Adipocyte (in vitro differentiated cells): ENCODE data around the gene KDM6A.
"Not testable (repeated sequence)": the region's sequence is repeated elsewhere in the genome, so short reads cannot be mapped to it uniquely, and the experiment has no call there.

Experiments used
- DNase-seq: peaks from one replicate; pipeline ENCODE4 v3.0.0-alpha.2; 2015; ENCODE audit warnings: low read depth
- H3K27me3 ChIP-seq: replicated peaks from 2 replicates; pipeline ENCODE4 v1.7.0; 2013; ENCODE audit warnings: mild to moderate bottlenecking, low read length, moderate library complexity; ENCODE audit not compliant: control insufficient read depth, insufficient read depth
- H3K36me3 ChIP-seq: 2 replicates; pipeline ENCODE4 v1.7.0; 2013; ENCODE audit warnings: low read length, mild to moderate bottlenecking, moderate library complexity; ENCODE audit not compliant: control insufficient read depth, insufficient read depth, severe bottlenecking
- H3K4me1 ChIP-seq: 2 replicates; pipeline ENCODE4 v1.7.0; 2013; ENCODE audit warnings: mild to moderate bottlenecking, low read length, moderate library complexity; ENCODE audit not compliant: control insufficient read depth, insufficient read depth
- H3K4me3 ChIP-seq: 2 replicates; pipeline ENCODE4 v1.7.0; 2013; ENCODE audit warnings: mild to moderate bottlenecking, low read length, moderate library complexity
- H3K9ac ChIP-seq: 2 replicates; pipeline ENCODE4 v1.7.0; 2013; ENCODE audit warnings: mild to moderate bottlenecking, low read length, moderate library complexity
- H3K9me3 ChIP-seq: 2 replicates; pipeline ENCODE4 v1.7.0; 2013; ENCODE audit warnings: mild to moderate bottlenecking, low read length, moderate library complexity; ENCODE audit not compliant: control insufficient read depth

Gene KDM6A

DNA sequence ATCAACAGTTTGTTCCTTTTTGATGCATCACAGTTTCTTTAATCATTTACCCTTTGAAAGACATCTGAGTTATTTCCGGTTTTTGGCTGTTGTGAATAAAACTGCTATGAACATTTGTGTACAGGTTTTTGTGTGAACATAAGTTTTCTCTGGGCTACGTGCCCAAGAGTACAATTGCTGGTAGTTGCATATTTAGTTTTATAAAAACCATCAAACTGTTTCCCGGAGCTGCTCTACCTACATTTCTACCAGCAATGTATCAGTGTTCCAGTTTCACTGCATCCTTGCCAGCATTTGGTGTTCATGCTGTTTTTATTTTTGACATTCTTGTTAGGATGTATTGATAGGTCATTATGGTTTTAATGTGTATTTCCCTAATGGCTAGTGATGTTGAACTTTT lies 17.3 kb downstream of the KDM6A start:
- no peaks in the 10 kb centered on the region for H3K36me3 ChIP-seq
- no peaks in the 10 kb centered on the region for H3K27me3 ChIP-seq
- H3K9me3 ChIP-seq = no peaks in the 10 kb centered on the region
- no peaks in the 10 kb centered on the region for H3K4me1 ChIP-seq
- DNase-seq = no peak
- H3K4me3 ChIP-seq = no peak overlapping the region
- H3K9ac ChIP-seq = no peak overlapping the region

- not testable (repeated sequence) for H3K9ac ChIP-seq, H3K4me1 ChIP-seq, DNase-seq, H3K27me3 ChIP-seq, H3K36me3 ChIP-seq, H3K9me3 ChIP-seq, H3K4me3 ChIP-seq
These were observed 17.7 kb downstream of the KDM6A start for GRCh38 chrX:44890687-44891086.

- DNase-seq = no peak
These were observed 18.7 kb downstream of the KDM6A start for GRCh38 chrX:44891642-44892041.

GRCh38 chrX:44896876-44897186 lies 23.8 kb downstream of the KDM6A start:
- H3K4me1 ChIP-seq = no peaks in the 10 kb centered on the region

More at GRCh38 chrX:44891642-44892041, 18.7 kb downstream of the KDM6A start:
- Histone ChIP-seq H3K4me3 (no peak overlapping the region), H3K4me1 (no peaks in the 10 kb centered on the region), H3K36me3 (no peaks in the 10 kb centered on the region), H3K27me3 (no peaks in the 10 kb centered on the region), H3K9ac (no peak overlapping the region), H3K9me3 (peaks cover 1% of the 10 kb centered on the region)

GRCh38 chrX:44897539-44897938 lies 24.6 kb downstream of the KDM6A start:
- H3K4me3 ChIP-seq = no peak overlapping the region
- no peaks in the 10 kb centered on the region for H3K4me1 ChIP-seq
- peaks cover 4% of the 10 kb centered on the region for H3K9me3 ChIP-seq
- H3K9ac ChIP-seq = no peak overlapping the region
- H3K27me3 ChIP-seq = no peaks in the 10 kb centered on the region
- DNase-seq = no peak
- H3K36me3 ChIP-seq = no peaks in the 10 kb centered on the region

More at GRCh38 chrX:44896876-44897186, 23.8 kb downstream of the KDM6A start:
- H3K27me3 ChIP-seq = no peaks in the 10 kb centered on the region
- no peak overlapping the region for H3K4me3 ChIP-seq
- no peak for DNase-seq
- no peaks in the 10 kb centered on the region for H3K36me3 ChIP-seq
- H3K9me3 ChIP-seq = peaks cover 4% of the 10 kb centered on the region
- no peak overlapping the region for H3K9ac ChIP-seq

GRCh38 chrX:44898411-44899221 lies 25.6 kb downstream of the KDM6A start:
- DNase-seq = no peak
- Histone ChIP-seq H3K27me3 (no peaks in the 10 kb centered on the region), H3K9me3 (peaks cover 12% of the 10 kb centered on the region), H3K36me3 (no peaks in the 10 kb centered on the region), H3K4me1 (no peaks in the 10 kb centered on the region), H3K9ac (no peak overlapping the region), H3K4me3 (no peak overlapping the region)

DNA sequence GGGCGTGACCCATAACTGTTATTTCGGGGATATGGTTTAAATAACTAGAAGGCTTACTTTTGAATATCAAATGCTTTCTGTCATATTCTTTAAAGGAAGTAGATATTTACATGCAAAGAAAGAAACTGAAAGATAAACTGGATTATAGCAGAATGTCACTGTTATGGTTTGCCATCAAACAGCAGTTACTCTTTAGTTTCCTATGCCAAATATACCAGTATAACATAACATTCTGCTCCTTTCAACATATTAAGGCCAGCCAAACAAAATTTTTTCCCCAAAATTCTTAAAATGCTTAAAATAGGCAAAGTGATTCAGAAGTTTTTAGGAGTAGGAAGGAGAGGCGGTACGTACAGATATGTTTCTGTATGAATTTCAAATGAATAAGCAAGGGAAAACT lies 27.0 kb downstream of the KDM6A start:
- Histone ChIP-seq H3K9ac (no peak overlapping the region), H3K9me3 (peaks cover 12% of the 10 kb centered on the region), H3K27me3 (no peaks in the 10 kb centered on the region), H3K4me1 (peaks cover 8% of the 10 kb centered on the region), H3K36me3 (no peaks in the 10 kb centered on the region), H3K4me3 (no peak overlapping the region)
- DNase-seq = no peak

DNA sequence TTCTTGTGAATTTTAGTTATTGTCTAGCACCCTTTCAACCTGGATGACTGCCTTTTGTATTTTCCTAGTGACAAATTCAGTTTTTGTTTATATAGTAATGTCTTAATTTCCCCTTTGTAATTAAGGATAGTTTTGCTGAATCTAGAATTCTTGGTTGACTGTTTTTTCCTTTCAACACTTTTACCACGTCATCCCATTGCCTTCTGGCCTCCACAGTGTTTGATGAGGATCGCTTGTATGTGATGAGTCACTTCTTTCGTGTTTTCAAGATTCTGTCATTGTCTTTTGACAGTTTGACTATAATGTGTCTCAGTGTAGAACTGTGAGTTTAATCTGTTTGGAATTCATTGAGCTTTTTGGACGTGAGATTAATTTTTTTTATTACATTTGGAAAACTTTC lies 30.1 kb downstream of the KDM6A start:
- Histone ChIP-seq H3K9me3 (peaks cover 8% of the 10 kb centered on the region), H3K4me1 (peaks cover 15% of the 10 kb centered on the region), H3K9ac (no peak overlapping the region), H3K36me3 (no peaks in the 10 kb centered on the region), H3K4me3 (no peak overlapping the region), H3K27me3 (no peaks in the 10 kb centered on the region)
- DNase-seq = no peak

DNA sequence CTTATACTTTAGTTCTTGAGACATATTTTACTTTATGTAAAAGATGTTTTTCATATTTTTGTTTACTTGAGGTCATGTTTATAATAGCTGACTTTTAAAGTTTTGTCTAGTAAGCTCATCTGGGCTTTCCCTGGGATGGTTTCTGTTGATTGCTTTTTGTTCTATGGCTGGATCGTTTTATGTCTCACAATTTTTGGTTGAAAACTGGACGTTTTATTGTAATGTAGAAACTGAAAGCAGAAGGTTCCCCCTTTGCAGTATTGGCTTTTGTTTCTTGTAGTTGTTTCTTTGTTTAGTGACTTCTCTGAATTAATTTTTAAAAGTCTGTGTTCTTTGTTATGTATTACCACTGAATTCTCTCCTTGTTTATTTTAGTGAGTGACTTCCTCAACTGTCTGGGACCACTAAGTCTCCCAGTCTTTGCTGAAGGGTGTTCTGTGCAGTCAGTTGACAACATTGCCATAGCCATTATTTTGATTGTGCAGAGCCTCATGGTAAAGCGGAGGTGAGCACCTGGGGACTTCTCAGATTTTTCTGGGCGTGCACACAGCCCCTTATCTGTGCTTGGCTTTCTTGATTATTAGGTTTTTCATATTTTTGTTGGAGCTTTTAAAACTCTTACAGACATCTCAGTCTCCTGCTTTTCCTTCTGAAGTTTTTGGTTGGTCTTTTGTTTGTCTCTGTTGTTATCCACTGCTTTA lies 31.0 kb downstream of the KDM6A start:
- no peak for DNase-seq
- H3K9ac ChIP-seq = no peak overlapping the region
- no peaks in the 10 kb centered on the region for H3K36me3 ChIP-seq
- H3K4me3 ChIP-seq = no peak overlapping the region
- H3K9me3 ChIP-seq = peaks cover 8% of the 10 kb centered on the region
- H3K4me1 ChIP-seq = peaks cover 21% of the 10 kb centered on the region
- H3K27me3 ChIP-seq = no peaks in the 10 kb centered on the region

DNA sequence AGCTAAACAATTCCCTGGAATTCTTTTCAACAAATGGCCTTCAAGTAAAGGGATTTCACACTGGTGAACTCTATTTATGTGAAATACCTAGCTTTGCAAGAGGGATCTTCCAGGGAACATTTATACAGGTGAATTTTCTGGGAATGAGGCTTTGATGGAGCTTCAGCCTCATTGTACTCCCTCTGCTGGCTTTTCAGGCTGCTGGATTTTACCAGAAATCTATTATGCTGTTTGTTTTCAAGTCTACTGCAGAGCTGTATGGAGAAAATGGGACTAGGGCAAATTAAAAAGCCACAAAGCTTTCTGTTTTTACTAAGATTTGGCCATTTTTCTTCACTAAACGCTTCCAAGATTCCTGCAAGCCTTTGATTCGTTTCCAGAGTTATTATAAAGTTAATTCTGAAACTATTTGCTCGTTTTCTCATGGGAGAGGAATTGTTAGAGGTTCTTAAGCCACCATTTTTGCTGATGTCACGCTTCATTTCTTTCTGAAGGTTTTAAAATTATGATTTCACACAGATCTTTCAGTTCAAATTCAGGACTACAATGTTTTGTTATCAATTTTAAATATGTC lies 31.6 kb downstream of the KDM6A start:
- peak; percentile 25 for DNase-seq
- H3K36me3 ChIP-seq = no peaks in the 10 kb centered on the region
- H3K9ac ChIP-seq = no peak overlapping the region
- H3K4me3 ChIP-seq = no peak overlapping the region
- H3K4me1 ChIP-seq = peaks cover 21% of the 10 kb centered on the region
- H3K9me3 ChIP-seq = peaks cover 8% of the 10 kb centered on the region
- H3K27me3 ChIP-seq = no peaks in the 10 kb centered on the region

DNA sequence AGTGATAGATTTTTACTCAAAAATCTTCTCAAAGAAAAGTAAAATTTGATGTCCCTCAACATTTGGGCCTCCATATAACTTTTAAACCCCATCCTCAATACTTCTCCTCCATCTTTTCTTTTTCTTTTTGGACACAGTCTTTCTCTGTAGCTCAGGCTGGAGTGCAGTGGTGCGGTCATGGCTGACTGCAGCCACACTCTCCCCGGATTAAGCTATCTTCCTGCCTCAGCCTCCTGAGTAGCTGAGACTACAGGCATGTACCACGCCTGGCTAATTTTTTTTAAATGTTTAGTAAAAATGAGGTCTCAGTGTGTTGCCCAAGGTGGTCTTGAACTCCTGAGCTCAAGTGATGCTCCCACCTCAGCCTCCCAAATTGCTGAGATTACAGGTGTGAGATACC lies 33.1 kb downstream of the KDM6A start:
- Histone ChIP-seq H3K9me3 (peaks cover 8% of the 10 kb centered on the region), H3K36me3 (no peaks in the 10 kb centered on the region)

More for the DNA sequence above, 33.1 kb downstream of the KDM6A start:
- DNase-seq = no peak
- H3K4me3 ChIP-seq = no peak overlapping the region
- H3K27me3 ChIP-seq = no peaks in the 10 kb centered on the region
- peaks cover 21% of the 10 kb centered on the region for H3K4me1 ChIP-seq
- H3K9ac ChIP-seq = no peak overlapping the region
